ENCODE data around the gene COCH.
"Not testable (repeated sequence)": the region's sequence is repeated elsewhere in the genome, so short reads cannot be mapped to it uniquely, and the experiment has no call there.

- TF ChIP-seq POLR2A (IDR thresholded peaks at IDR 0.05); EP300 (IDR thresholded peaks at IDR 0.05; ENCODE audit: low read depth); POLR2AphosphoS5 (IDR thresholded peaks at IDR 0.05); CTCF (IDR thresholded peaks at IDR 0.05): not testable (repeated sequence)
Measured at GRCh38 chr14:30933937-30934336, 59.6 kb downstream of the COCH start.

Data from transverse colon (tissue), 4 donors.